HCT116 (cell line): Measurements from ENCODE around the gene ADK. TPM values are rescaled to one million over a fixed set of nuclear protein-coding genes. Genes with fewer than 3 reads are reported as not detected.

ENCODE experiments used
- ATAC-seq: fragments of 200-7000 bp; cut with Tn5 transposase; 2 replicates; pipeline ENCODE4 v1.9.1; 2020; ENCODE audit warnings: mild to moderate bottlenecking, moderate library complexity
- BruUV-seq: library from RNA; stranded (reverse); fragments of 400-500 nt; replicated peaks from 2 replicates; lab custom pipeline; 2021; lab: Mats Ljungman, UMichigan
- CTCF ChIA-PET: fragments of 300-600 bp; sonication (Branson Sonifier 250); formaldehyde crosslinking; loops from one replicate; lab custom pipeline; 2021; ENCODE audit warnings: antibody characterized with exemption; lab: Charles Lee
- POLR2A ChIA-PET: fragments of 300-600, 350-600 bp; sonication (Branson Sonifier 250); formaldehyde crosslinking; loops from one replicate; lab custom pipeline; 2021; ENCODE audit warnings: antibody characterized with exemption; lab: Charles Lee
- RAD21 ChIA-PET, 2 experiments: fragments of 300-600 bp; sonication (Branson Sonifier 250); formaldehyde crosslinking; loops; one replicate each; lab custom pipeline; 2023; ENCODE audit warnings: low total read pairs in 2 of 2; ENCODE audit not compliant: uncharacterized antibody in 2 of 2, unreplicated experiment in 2 of 2, low non-redundant PET in 1 of 2; lab: Charles Lee
- DNase-seq: peaks from one replicate; pipeline ENCODE4 v3.0.0-alpha.2; 2010; ENCODE audit warnings: low read depth, low spot score
- H2AFZ ChIP-seq: fragments of 200-600 bp; shearing (Covaris generic), sonication (generic); 2 replicates; pipeline ENCODE4 v1.6.1; 2017; ENCODE audit warnings: low read depth, mixed run types, mixed read lengths, antibody characterized with exemption, low read length; ENCODE audit not compliant: poor library complexity, severe bottlenecking
- H3K27ac ChIP-seq: 2 replicates; pipeline ENCODE4 v1.5.1; 2012; ENCODE audit warnings: low read depth, low read length
- H3K27me3 ChIP-seq: fragments of 200-600 bp; sonication (generic); 2 replicates; pipeline ENCODE4 v1.6.1; 2016; ENCODE audit warnings: mixed run types, low read length, mixed read lengths; ENCODE audit not compliant: insufficient read depth
- H3K36me3 ChIP-seq, 2 experiments: fragments of 200-500 bp in 1 of 2; fragments of 200-600 bp in 1 of 2; sonication (Bioruptor generic) in 1 of 2; sonication (generic) in 1 of 2; 2 replicates each; pipeline versions ENCODE4 v1.5.1 to v1.6.1; 2014 to 2016; ENCODE audit warnings: low read length in 2 of 2, inconsistent platforms in 1 of 2, mixed read lengths in 1 of 2, mixed run types in 1 of 2; ENCODE audit not compliant: insufficient read depth in 2 of 2, control insufficient read depth in 1 of 2
- H3K4me1 ChIP-seq, 2 experiments: fragments of 200-600 bp in 1 of 2; sonication (generic) in 1 of 2; 2 replicates each; pipeline versions ENCODE4 v1.5.1 to v1.6.1; 2012 to 2017; ENCODE audit warnings: low read length in 2 of 2, inconsistent platforms in 1 of 2, mild to moderate bottlenecking in 1 of 2, mixed read lengths in 1 of 2, mixed run types in 1 of 2, moderate library complexity in 1 of 2; ENCODE audit not compliant: insufficient read depth in 2 of 2, control insufficient read depth in 1 of 2
- H3K4me2 ChIP-seq: fragments of 200-600 bp; sonication (generic); 2 replicates; pipeline ENCODE4 v1.6.1; 2017; ENCODE audit warnings: mixed run types, low read length, mixed read lengths
- H3K4me3 ChIP-seq, 2 experiments: fragments of 200-600 bp in 1 of 2; sonication (generic) in 1 of 2; replicated peaks in 1 of 2; 2 replicates each; pipeline ENCODE4 v1.5.1; 2011 to 2016; ENCODE audit warnings: low read length in 2 of 2, control low read depth in 1 of 2, low read depth in 1 of 2, mild to moderate bottlenecking in 1 of 2, mixed read lengths in 1 of 2, mixed run types in 1 of 2
- H3K79me2 ChIP-seq: fragments of 200-600 bp; sonication (generic); 2 replicates; pipeline ENCODE4 v1.6.1; 2017; ENCODE audit warnings: mild to moderate bottlenecking, mixed run types, low read length, moderate library complexity, mixed read lengths; ENCODE audit not compliant: insufficient read depth
- H3K9ac ChIP-seq: fragments of 200-600 bp; sonication (generic); 2 replicates; pipeline ENCODE4 v1.6.1; 2016; ENCODE audit warnings: low read length, mixed read lengths
- H3K9me2 ChIP-seq: fragments of 200-600 bp; sonication (generic), shearing (Covaris generic); 2 replicates; pipeline ENCODE4 v1.6.1; 2017; ENCODE audit warnings: mixed run types, mild to moderate bottlenecking, moderate library complexity; ENCODE audit not compliant: insufficient read depth
- H3K9me3 ChIP-seq, 2 experiments: fragments of 200-500 bp in 1 of 2; fragments of 200-600 bp in 1 of 2; sonication (Bioruptor generic) in 1 of 2; sonication (generic) in 1 of 2; 2 replicates each; pipeline ENCODE4 v1.6.1; 2014 to 2017; ENCODE audit warnings: low read length in 2 of 2, mixed read lengths in 2 of 2, inconsistent platforms in 1 of 2, low read depth in 1 of 2, mild to moderate bottlenecking in 1 of 2, mixed run types in 1 of 2, moderate library complexity in 1 of 2; ENCODE audit not compliant: control insufficient read depth in 1 of 2, insufficient read depth in 1 of 2
- H4K20me1 ChIP-seq: fragments of 200-600 bp; sonication (generic), shearing (Covaris generic); 2 replicates; pipeline ENCODE4 v1.6.1; 2017; ENCODE audit warnings: mixed run types, mild to moderate bottlenecking, moderate library complexity; ENCODE audit not compliant: insufficient read depth
- ATF3 ChIP-seq: IDR thresholded peaks from 2 replicates; pipeline ENCODE4 v1.6.1; 2012
- MAX ChIP-seq: IDR thresholded peaks from 2 replicates; pipeline ENCODE4 v1.6.1; 2012
- POLR2A ChIP-seq: IDR thresholded peaks from 2 replicates; pipeline ENCODE4 v1.7.0; 2011; ENCODE audit warnings: borderline replicate concordance; ENCODE audit not compliant: insufficient read depth, insufficient read length; ENCODE audit errors: extremely low read depth
- REST ChIP-seq: IDR thresholded peaks from 2 replicates; pipeline ENCODE4 v1.6.1; 2012; ENCODE audit warnings: low read depth
- SRF ChIP-seq: IDR thresholded peaks from 2 replicates; pipeline ENCODE4 v1.6.1; 2012; ENCODE audit warnings: low read depth
- ZBTB33 ChIP-seq: IDR thresholded peaks from 2 replicates; pipeline ENCODE4 v1.6.1; 2011; ENCODE audit warnings: mild to moderate bottlenecking, low read length, moderate library complexity; ENCODE audit not compliant: insufficient replicate concordance; ENCODE audit errors: extremely low read depth
- intact Hi-C: fragments of 100-400 bp; cut with micrococcal nuclease; formaldehyde crosslinking; loops from 2 replicates; pipeline ENCODE4 v1.10.0; 2022
- total RNA-seq: library from RNA; stranded (reverse); gene quantifications from one replicate; pipeline ENCODE4 v1.2.1, GENCODE V29; 2021; ENCODE audit not compliant: unreplicated experiment
- TF ChIP-seq, protein P1 (sequence below), 3 experiments: fragments of 200-600 bp in 1 of 3; sonication (generic) in 1 of 3; IDR thresholded peaks in 2 of 3; conservative IDR thresholded peaks in 1 of 3; 2 replicates each; pipeline ENCODE4 v1.5.1; 2012 to 2017; ENCODE audit warnings: low read depth in 2 of 3, low read length in 2 of 3, antibody characterized with exemption in 1 of 3, borderline replicate concordance in 1 of 3, control low read depth in 1 of 3, mild to moderate bottlenecking in 1 of 3, mixed read lengths in 1 of 3, mixed run types in 1 of 3, moderate library complexity in 1 of 3; ENCODE audit not compliant: insufficient read depth in 1 of 3

The ADK gene
- total RNA-seq, 1 experiment from 2014 or later: 55.0 TPM

DNA sequence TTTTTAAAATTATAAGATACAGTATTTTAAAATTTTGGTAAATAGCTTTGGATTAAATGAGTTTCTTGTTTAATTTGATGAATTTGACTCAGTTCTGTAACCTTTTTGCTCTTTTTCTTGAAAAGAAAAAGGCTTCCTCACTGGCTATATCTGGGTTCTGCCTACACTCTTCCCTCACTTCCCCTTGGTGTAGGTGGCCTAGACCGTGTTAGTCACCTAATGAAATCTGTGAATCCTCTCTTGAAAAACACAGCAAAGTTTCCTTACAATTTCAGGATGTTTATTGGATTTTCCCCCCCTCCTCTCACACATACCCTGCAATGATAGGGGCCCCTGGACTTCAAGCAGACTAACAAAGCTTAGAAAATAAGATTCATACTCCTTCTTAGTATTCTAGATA lies 231.6 kb downstream of the ADK start (continued):
- no peak for TF ChIP-seq ATF3

- Histone ChIP-seq H3K9ac (no peak overlapping the region), H2AFZ (no peak overlapping the region), H3K79me2 (0 out of 2 replicates have a peak, but pooled peaks cover 4% of the 10 kb centered on the region)
- CTCF ChIA-PET: no interaction called here
- POLR2A ChIA-PET: no interaction called here
- ATAC-seq: no peak
- RAD21 ChIA-PET: no interaction called here
- no peak for TF ChIP-seq MAX
- TF ChIP-seq, protein P1, sequence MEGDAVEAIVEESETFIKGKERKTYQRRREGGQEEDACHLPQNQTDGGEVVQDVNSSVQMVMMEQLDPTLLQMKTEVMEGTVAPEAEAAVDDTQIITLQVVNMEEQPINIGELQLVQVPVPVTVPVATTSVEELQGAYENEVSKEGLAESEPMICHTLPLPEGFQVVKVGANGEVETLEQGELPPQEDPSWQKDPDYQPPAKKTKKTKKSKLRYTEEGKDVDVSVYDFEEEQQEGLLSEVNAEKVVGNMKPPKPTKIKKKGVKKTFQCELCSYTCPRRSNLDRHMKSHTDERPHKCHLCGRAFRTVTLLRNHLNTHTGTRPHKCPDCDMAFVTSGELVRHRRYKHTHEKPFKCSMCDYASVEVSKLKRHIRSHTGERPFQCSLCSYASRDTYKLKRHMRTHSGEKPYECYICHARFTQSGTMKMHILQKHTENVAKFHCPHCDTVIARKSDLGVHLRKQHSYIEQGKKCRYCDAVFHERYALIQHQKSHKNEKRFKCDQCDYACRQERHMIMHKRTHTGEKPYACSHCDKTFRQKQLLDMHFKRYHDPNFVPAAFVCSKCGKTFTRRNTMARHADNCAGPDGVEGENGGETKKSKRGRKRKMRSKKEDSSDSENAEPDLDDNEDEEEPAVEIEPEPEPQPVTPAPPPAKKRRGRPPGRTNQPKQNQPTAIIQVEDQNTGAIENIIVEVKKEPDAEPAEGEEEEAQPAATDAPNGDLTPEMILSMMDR (IDR thresholded peaks at IDR 0.05 in 2 of 3, conservative IDR thresholded peaks at IDR 0.05 in 1 of 3; ENCODE audit: borderline replicate concordance in 1 of 3, insufficient read depth in 1 of 3, low read depth in 2 of 3, low read length in 2 of 3): no peak
- TF ChIP-seq POLR2A: no peak
- TF ChIP-seq SRF: no peak
- TF ChIP-seq ATF3: no peak
- no peak for TF ChIP-seq ZBTB33
- TF ChIP-seq REST: no peak
- TF ChIP-seq, all 23 proteins: peak for 0
- no peaks in the 10 kb centered on the region for H3K9me2 ChIP-seq
- H4K20me1 ChIP-seq: no peaks in the 10 kb centered on the region
- BruUV-seq: no TSS peak
- H3K4me3 ChIP-seq: no peak overlapping the region
- H3K4me2 ChIP-seq: no peak overlapping the region
- H3K27me3 ChIP-seq: no peaks in the 10 kb centered on the region
- DNase-seq: no peak
- H3K4me1 ChIP-seq: no peaks in the 10 kb centered on the region
- no peak overlapping the region for H3K27ac ChIP-seq
- intact Hi-C loops: no loop called here
- no peaks in the 10 kb centered on the region for H3K9me3 ChIP-seq
- H3K36me3 ChIP-seq: no peaks in the 10 kb centered on the region
Observed at GRCh38 chr10:74383642-74384041, 232.6 kb downstream of the ADK start.
